Activated CD8-positive, alpha-beta T cell treated with anti-CD3 and anti-CD28 coated beads for 36 hours (primary cell): ENCODE results near the gene MLLT10. TPM values are rescaled to one million over a fixed set of nuclear protein-coding genes. Genes with fewer than 3 reads are reported as not detected.
"Not testable (repeated sequence)": the region's sequence is repeated elsewhere in the genome, so short reads cannot be mapped to it uniquely, and the experiment has no call there.

Experiments
- ATAC-seq: fragments of 200-7000 bp; cut with Tn5 transposase; one replicate; pipeline ENCODE4 v1.10.0; 2021; ENCODE audit warnings: mild to moderate bottlenecking, moderate library complexity
- CTCF ChIA-PET: fragments of 350-600 bp; sonication (Branson Sonifier 250); formaldehyde crosslinking; loops from one replicate; lab custom pipeline; 2021; ENCODE audit warnings: antibody characterized with exemption; lab: Charles Lee
- POLR2A ChIA-PET: fragments of 350-600 bp; sonication (Branson Sonifier 250); formaldehyde crosslinking; loops from one replicate; lab custom pipeline; 2021; ENCODE audit warnings: antibody characterized with exemption; lab: Charles Lee
- DNase-seq: peaks from one replicate; pipeline ENCODE4 v3.0.0-alpha.2; 2020
- H3K27ac Mint-ChIP-seq: one replicate; pipeline ENCODE4 v1.8.0; 2021; ENCODE audit warnings: mild to moderate bottlenecking, mixed read lengths
- H3K27me3 Mint-ChIP-seq: one replicate; pipeline ENCODE4 v1.8.0; 2021; ENCODE audit warnings: mixed read lengths
- H3K36me3 Mint-ChIP-seq: one replicate; pipeline ENCODE4 v1.8.0; 2021; ENCODE audit warnings: low read depth, mixed read lengths
- H3K4me1 Mint-ChIP-seq: one replicate; pipeline ENCODE4 v1.8.0; 2021; ENCODE audit warnings: low read depth, mixed read lengths
- H3K4me3 Mint-ChIP-seq: one replicate; pipeline ENCODE4 v1.8.0; 2021; ENCODE audit warnings: mild to moderate bottlenecking, moderate library complexity, mixed read lengths
- H3K9me3 Mint-ChIP-seq: one replicate; pipeline ENCODE4 v1.8.0; 2021; ENCODE audit warnings: mixed read lengths
- CTCF ChIP-seq: fragments of 200-600 bp; IDR thresholded peaks from one replicate; pipeline ENCODE4 v1.8.0; 2022; ENCODE audit warnings: antibody characterized with exemption, mild to moderate bottlenecking
- intact Hi-C: fragments of 100-400 bp; cut with micrococcal nuclease; formaldehyde crosslinking; loops from one replicate; pipeline ENCODE4 v1.10.0; 2022
- total RNA-seq, 2 experiments: library from RNA; stranded (reverse); gene quantifications; one replicate each; pipeline ENCODE4 v1.2.3, GENCODE V29; 2021

The MLLT10 gene
- total RNA-seq, 2 experiments from 2014 or later, result 33.9 to 36.4 TPM

DNA sequence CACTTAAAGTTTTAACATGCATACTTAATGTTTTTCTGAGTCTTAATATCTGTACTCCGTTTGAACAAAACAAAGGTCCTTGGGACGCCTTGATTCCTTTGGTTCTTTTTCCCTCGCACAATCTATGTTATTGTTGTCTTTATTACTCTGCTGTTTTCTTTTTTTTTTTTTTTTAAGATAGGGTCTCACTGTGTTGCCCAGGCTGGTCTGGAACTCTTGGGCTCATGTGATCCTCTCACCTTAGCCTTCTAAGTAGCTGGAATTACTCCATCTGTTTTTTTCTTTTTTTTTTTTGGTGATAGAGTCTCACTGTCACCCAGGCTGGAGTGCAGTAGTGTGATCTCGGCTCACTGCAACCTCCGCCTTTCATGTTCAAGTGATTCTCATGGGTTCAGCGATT lies 13.2 kb downstream of the MLLT10 start:
- peaks cover 50% of the 10 kb centered on the region for H3K36me3 Mint-ChIP-seq
- H3K27ac Mint-ChIP-seq, result no peak overlapping the region
- H3K27me3 Mint-ChIP-seq, result no peaks in the 10 kb centered on the region
- POLR2A ChIA-PET, result no interaction called here
- intact Hi-C loops, result no loop called here
- TF ChIP-seq CTCF, result no peak
- peaks cover 5% of the 10 kb centered on the region for H3K4me1 Mint-ChIP-seq
- ATAC-seq (no peak), DNase-seq (no peak)
- no peaks in the 10 kb centered on the region for H3K9me3 Mint-ChIP-seq
- CTCF ChIA-PET, result no interaction called here
- H3K4me3 Mint-ChIP-seq, result no peak overlapping the region

- Mint-ChIP-seq H3K27me3 (no peaks in the 10 kb centered on the region), H3K4me3 (no peak overlapping the region), H3K4me1 (peaks cover 6% of the 10 kb centered on the region), H3K36me3 (peaks cover 46% of the 10 kb centered on the region), H3K9me3 (no peaks in the 10 kb centered on the region), H3K27ac (peak overlapping the region; percentile 9)
- ATAC-seq, result no peak
- no peak for TF ChIP-seq CTCF
- POLR2A ChIA-PET, result no interaction called here
- CTCF ChIA-PET, result no interaction called here
- no peak for DNase-seq
- intact Hi-C loops, result no loop called here
These were observed 18.6 kb downstream of the MLLT10 start for GRCh38 chr10:21552638-21553037.

- no peak for TF ChIP-seq CTCF
- DNase-seq (no peak), ATAC-seq (no peak)
- Mint-ChIP-seq H3K27ac (no peak overlapping the region), H3K4me1 (peaks cover 8% of the 10 kb centered on the region), H3K4me3 (no peak overlapping the region), H3K36me3 (peaks cover 55% of the 10 kb centered on the region), H3K27me3 (no peaks in the 10 kb centered on the region), H3K9me3 (no peaks in the 10 kb centered on the region)
- intact Hi-C loops, result no loop called here
- CTCF ChIA-PET, result no interaction called here
- POLR2A ChIA-PET, result no interaction called here
These were observed 22.5 kb downstream of the MLLT10 start for GRCh38 chr10:21556527-21556926.

- ATAC-seq, H3K4me3 Mint-ChIP-seq, H3K27ac Mint-ChIP-seq, H3K27me3 Mint-ChIP-seq, intact Hi-C loops, CTCF ChIA-PET, H3K9me3 Mint-ChIP-seq, POLR2A ChIA-PET, DNase-seq: not testable (repeated sequence)
- Mint-ChIP-seq H3K4me1 (peaks cover 13% of the 10 kb centered on the region), H3K36me3 (peaks cover 53% of the 10 kb centered on the region)
These were observed 25.0 kb downstream of the MLLT10 start for GRCh38 chr10:21558984-21559383.

- no peak for TF ChIP-seq CTCF
- Mint-ChIP-seq H3K9me3 (no peaks in the 10 kb centered on the region), H3K27me3 (no peaks in the 10 kb centered on the region), H3K36me3 (peaks cover 35% of the 10 kb centered on the region), H3K4me3 (no peak overlapping the region), H3K4me1 (peaks cover 42% of the 10 kb centered on the region), H3K27ac (peak overlapping the region; percentile 50)
- intact Hi-C loops, result no loop called here
- ATAC-seq (no peak), DNase-seq (no peak)
- CTCF ChIA-PET, result no interaction called here
- POLR2A ChIA-PET, result interaction anchor here (0.6 kb wide), 1 partner anchor 800 kb away, joined by 5 read pairs; no protein-coding TSS in a partner anchor
These were observed 36.9 kb downstream of the MLLT10 start for GRCh38 chr10:21570761-21571521.
